Measurements from ENCODE around the gene GPR135. TPM values are rescaled to one million over a fixed set of nuclear protein-coding genes. Genes with fewer than 3 reads are reported as not detected.
A peak's percentile ranks its signal among the peaks of the same experiment; 100 is the strongest.

Gene GPR135
- total and polyA plus RNA-seq, 3 experiments from 2014 or later = 0.64 to 0.90 (median 0.73) TPM

GRCh38 chr14:59503256-59503655 is 38.1 kb upstream of the GPR135 start:
- peaks cover 0 to 32% (median 4%) of the 10 kb centered on the region in 3 donors for H3K36me3 Mint-ChIP-seq
- no peaks in the 10 kb centered on the region for H3K27me3 Mint-ChIP-seq
- Histone ChIP-seq H3K27me3 (ENCODE audit: insufficient read depth, low read length, poor library complexity, severe bottlenecking) (no peaks in the 10 kb centered on the region), H3K4me3 (ENCODE audit: low read length) (no peak overlapping the region), H3K9me3 (ENCODE audit: low read length) (no peaks in the 10 kb centered on the region), H3K36me3 (ENCODE audit: insufficient read depth, low read length) (no peaks in the 10 kb centered on the region), H3K27ac (ENCODE audit: low read depth, low read length) (no peak overlapping the region), H3K4me1 (ENCODE audit: insufficient read depth, low read length) (peaks cover 6% of the 10 kb centered on the region)
- H3K9me3 Mint-ChIP-seq = no peaks in the 10 kb centered on the region
- peaks cover 22 to 30% (median 22%) of the 10 kb centered on the region in 3 donors for H3K4me1 Mint-ChIP-seq
- no peak overlapping the region for H3K4me3 Mint-ChIP-seq
- CTCF ChIA-PET = interaction anchor here (1.7 kb wide), 1 partner anchor 34 kb away, joined by 4 read pairs; no protein-coding TSS in a partner anchor
- peak overlapping the region in 1 of 8 donors; percentile 58 for H3K27ac Mint-ChIP-seq
- DNase-seq = no peak
- POLR2A ChIA-PET = no interaction called here

- POLR2A ChIA-PET = no interaction called here
- CTCF ChIA-PET = interaction anchor here (0.8 to 1.3 kb wide), 2 partner anchors 17 to 76 kb away, joined by 3 read pairs; partner anchors contain the start of genes CCDC175, JKAMP and L3HYPDH
- Mint-ChIP-seq H3K36me3 (peaks cover 0 to 47% (median 8%) of the 10 kb centered on the region in 3 donors), H3K9me3 (no peaks in the 10 kb centered on the region), H3K27ac (peak overlapping the region in 1 of 8 donors; percentile 81), H3K4me1 (peaks cover 29 to 44% (median 31%) of the 10 kb centered on the region in 3 donors), H3K4me3 (no peak overlapping the region), H3K27me3 (no peaks in the 10 kb centered on the region)
- Histone ChIP-seq H3K4me3 (ENCODE audit: low read length) (no peak overlapping the region), H3K27me3 (ENCODE audit: insufficient read depth, low read length, poor library complexity, severe bottlenecking) (no peaks in the 10 kb centered on the region), H3K36me3 (ENCODE audit: insufficient read depth, low read length) (no peaks in the 10 kb centered on the region), H3K4me1 (ENCODE audit: insufficient read depth, low read length) (peaks cover 6% of the 10 kb centered on the region), H3K27ac (ENCODE audit: low read depth, low read length) (no peak overlapping the region), H3K9me3 (ENCODE audit: low read length) (no peaks in the 10 kb centered on the region)
- DNase-seq = no peak
Observed at GRCh38 chr14:59500732-59501131, 35.6 kb upstream of the GPR135 start.

- DNase-seq = no peak
- H3K27me3 ChIP-seq (ENCODE audit: insufficient read depth, low read length, poor library complexity, severe bottlenecking) = no peaks in the 10 kb centered on the region
- Mint-ChIP-seq H3K27ac (peak overlapping the region in 1 of 8 donors; percentile 17), H3K4me3 (no peak overlapping the region), H3K4me1 (peaks cover 37 to 62% (median 58%) of the 10 kb centered on the region in 3 donors), H3K36me3 (peaks cover 5 to 86% (median 34%) of the 10 kb centered on the region in 3 donors), H3K27me3 (no peaks in the 10 kb centered on the region), H3K9me3 (no peaks in the 10 kb centered on the region)
- ChIA-PET CTCF (interaction anchor here (0.9 kb wide), 1 partner anchor 9 kb away, joined by 4 read pairs; no protein-coding TSS in a partner anchor), POLR2A (no interaction called here)
- no peaks in the 10 kb centered on the region for H3K9me3 ChIP-seq (ENCODE audit: low read length)
- H3K4me3 ChIP-seq (ENCODE audit: low read length) = no peak overlapping the region
- H3K27ac ChIP-seq (ENCODE audit: low read depth, low read length) = no peak overlapping the region
- H3K36me3 ChIP-seq (ENCODE audit: insufficient read depth, low read length) = peaks cover 17% of the 10 kb centered on the region
- peaks cover 5% of the 10 kb centered on the region for H3K4me1 ChIP-seq (ENCODE audit: insufficient read depth, low read length)
Observed at GRCh38 chr14:59492384-59492783, 27.2 kb upstream of the GPR135 start.

GRCh38 chr14:59490756-59491155 is 25.6 kb upstream of the GPR135 start:
- Histone ChIP-seq H3K4me1 (ENCODE audit: insufficient read depth, low read length) (peaks cover 13% of the 10 kb centered on the region), H3K27ac (ENCODE audit: low read depth, low read length) (no peak overlapping the region), H3K4me3 (ENCODE audit: low read length) (no peak overlapping the region), H3K27me3 (ENCODE audit: insufficient read depth, low read length, poor library complexity, severe bottlenecking) (no peaks in the 10 kb centered on the region), H3K36me3 (ENCODE audit: insufficient read depth, low read length) (peaks cover 17% of the 10 kb centered on the region), H3K9me3 (ENCODE audit: low read length) (no peaks in the 10 kb centered on the region)
- ChIA-PET CTCF (no interaction called here), POLR2A (no interaction called here)
- Mint-ChIP-seq H3K4me3 (no peak overlapping the region), H3K9me3 (no peaks in the 10 kb centered on the region), H3K36me3 (peaks cover 5 to 77% (median 29%) of the 10 kb centered on the region in 3 donors), H3K4me1 (peaks cover 40 to 66% (median 64%) of the 10 kb centered on the region in 3 donors), H3K27ac (peak overlapping the region in 3 of 8 donors; percentile 15 to 47 (median 44)), H3K27me3 (no peaks in the 10 kb centered on the region)
- DNase-seq = no peak

- H3K4me1 Mint-ChIP-seq = peaks cover 71 to 84% (median 81%) of the 10 kb centered on the region in 3 donors
- POLR2A ChIA-PET = interaction anchor here (0.9 to 2.0 kb wide), 5 partner anchors 11 to 1240 kb away, joined by 3 to 24 read pairs (median 4); partner anchors contain the start of genes DAAM1, GPR135, PPM1A and PSMA3
Observed at GRCh38 chr14:59484639-59485175, 19.5 kb upstream of the GPR135 start.

GRCh38 chr14:59483819-59484638 is 18.8 kb upstream of the GPR135 start, which contains the start of the genes JKAMP and L3HYPDH:
Gene JKAMP (plus strand): TSS chr14:59484517. CDS start chr14:59484590, 73 bp downstream.
Gene L3HYPDH (minus strand): TSS chr14:59484408. CDS start chr14:59484316, 92 bp downstream.
- peaks cover 0 to 25% (median 4%) of the 10 kb centered on the region in 3 donors for H3K36me3 Mint-ChIP-seq
- H3K4me3 Mint-ChIP-seq = peak within 1 kb of the TSS; percentile 96 to 99 (median 98)
- Histone ChIP-seq H3K9me3 (ENCODE audit: low read length) (no peaks in the 10 kb centered on the region), H3K27ac (ENCODE audit: low read depth, low read length) (peak within 1 kb of the TSS; percentile 91), H3K4me1 (ENCODE audit: insufficient read depth, low read length) (peaks cover 54% of the 10 kb centered on the region), H3K36me3 (ENCODE audit: insufficient read depth, low read length) (peaks cover 4% of the 10 kb centered on the region), H3K27me3 (ENCODE audit: insufficient read depth, low read length, poor library complexity, severe bottlenecking) (no peaks in the 10 kb centered on the region), H3K4me3 (ENCODE audit: low read length) (peak within 1 kb of the TSS; percentile 87)
- H3K27ac Mint-ChIP-seq = peak within 1 kb of the TSS; percentile 88 to 97 (median 95)
- no peaks in the 10 kb centered on the region for H3K9me3 Mint-ChIP-seq
- H3K4me1 Mint-ChIP-seq = peaks cover 70 to 84% (median 79%) of the 10 kb centered on the region in 3 donors
- DNase-seq = peak; percentile 93 to 98 (median 97)
- ChIA-PET POLR2A (interaction anchor here (0.9 to 2.0 kb wide), 6 partner anchors 12 to 1240 kb away, joined by 3 to 24 read pairs (median 4); partner anchors contain the start of genes DAAM1, GPR135, PPM1A and PSMA3), CTCF (interaction anchor here (0.7 to 2.3 kb wide), 9 partner anchors 8 to 848 kb away, joined by 3 to 15 read pairs (median 4); partner anchors contain the start of genes CCDC175 and GPR135)
- no peaks in the 10 kb centered on the region for H3K27me3 Mint-ChIP-seq

More at GRCh38 chr14:59484639-59485175, 19.5 kb upstream of the GPR135 start:
- CTCF ChIA-PET = interaction anchor here (1.2 to 2.3 kb wide), 5 partner anchors 12 to 847 kb away, joined by 3 to 15 read pairs (median 5); partner anchors contain the start of genes CCDC175 and GPR135
- peak overlapping the region; percentile 96 to 99 (median 98) for H3K4me3 Mint-ChIP-seq
- peaks cover 8% of the 10 kb centered on the region for H3K36me3 ChIP-seq (ENCODE audit: insufficient read depth, low read length)
- no peak for DNase-seq
- peaks cover 55% of the 10 kb centered on the region for H3K4me1 ChIP-seq (ENCODE audit: insufficient read depth, low read length)
- H3K27me3 Mint-ChIP-seq = no peaks in the 10 kb centered on the region
- H3K27me3 ChIP-seq (ENCODE audit: insufficient read depth, low read length, poor library complexity, severe bottlenecking) = no peaks in the 10 kb centered on the region
- H3K9me3 ChIP-seq (ENCODE audit: low read length) = no peaks in the 10 kb centered on the region
- H3K36me3 Mint-ChIP-seq = peaks cover 0 to 30% (median 11%) of the 10 kb centered on the region in 3 donors
- no peaks in the 10 kb centered on the region for H3K9me3 Mint-ChIP-seq
- H3K27ac Mint-ChIP-seq = peak overlapping the region; percentile 88 to 97 (median 95)
- peak overlapping the region; percentile 87 for H3K4me3 ChIP-seq (ENCODE audit: low read length)
- peak overlapping the region; percentile 91 for H3K27ac ChIP-seq (ENCODE audit: low read depth, low read length)

GRCh38 chr14:59483363-59483762 is 18.2 kb upstream of the GPR135 start:
- Histone ChIP-seq H3K36me3 (ENCODE audit: insufficient read depth, low read length) (no peaks in the 10 kb centered on the region), H3K27me3 (ENCODE audit: insufficient read depth, low read length, poor library complexity, severe bottlenecking) (no peaks in the 10 kb centered on the region), H3K4me3 (ENCODE audit: low read length) (peak overlapping the region; percentile 87), H3K9me3 (ENCODE audit: low read length) (no peaks in the 10 kb centered on the region), H3K4me1 (ENCODE audit: insufficient read depth, low read length) (peaks cover 50% of the 10 kb centered on the region), H3K27ac (ENCODE audit: low read depth, low read length) (peak overlapping the region; percentile 91)
- ChIA-PET POLR2A (interaction anchor here (1.0 to 2.0 kb wide), 4 partner anchors 18 to 765 kb away, joined by 3 to 24 read pairs (median 8); partner anchors contain the start of genes DAAM1, GPR135 and PPM1A), CTCF (interaction anchor here (1.1 to 2.3 kb wide), 7 partner anchors 9 to 294 kb away, joined by 3 to 15 read pairs (median 4); partner anchors contain the start of genes CCDC175 and GPR135)
- Mint-ChIP-seq H3K36me3 (peaks cover 0 to 23% (median 2%) of the 10 kb centered on the region in 3 donors), H3K27ac (peak overlapping the region; percentile 50 to 95 (median 89)), H3K4me3 (peak overlapping the region; percentile 96 to 99 (median 98)), H3K9me3 (no peaks in the 10 kb centered on the region), H3K27me3 (no peaks in the 10 kb centered on the region), H3K4me1 (peaks cover 68 to 84% (median 77%) of the 10 kb centered on the region in 3 donors)
- no peak for DNase-seq

All from CD8-positive, alpha-beta memory T cell (primary cell).